ENCODE results near the gene EDARADD. TPM values are rescaled to one million over a fixed set of nuclear protein-coding genes. Genes with fewer than 3 reads are reported as not detected.

Gene EDARADD
- total RNA-seq, 4 donors from 2014 or later, result 4.6 to 9.6 (median 5.5) TPM

GRCh38 chr1:236494082-236494481, 100.0 kb downstream of the EDARADD start:
- intact Hi-C loops (cut with DNase I), result no loop called here
- no peak overlapping the region for H3K27ac ChIP-seq
- H3K36me3 ChIP-seq, result no peaks in the 10 kb centered on the region
- no peak for TF ChIP-seq CTCF (IDR thresholded peaks at IDR 0.05)
- no peak for TF ChIP-seq POLR2A (IDR thresholded peaks at IDR 0.05)
- DNase-seq, result no peak
- WGBS, 2 donors, result 94% methylated on average over 9 to 11 of the region's 11 CpGs
- H3K9me3 ChIP-seq, result no peaks in the 10 kb centered on the region
- H3K4me1 ChIP-seq, result peaks cover 0 to 9% (median 0%) of the 10 kb centered on the region in 3 donors
- H3K4me3 ChIP-seq, result no peak overlapping the region
- peaks cover 0 to 12% (median 0%) of the 10 kb centered on the region in 4 donors for H3K27me3 ChIP-seq

DNA sequence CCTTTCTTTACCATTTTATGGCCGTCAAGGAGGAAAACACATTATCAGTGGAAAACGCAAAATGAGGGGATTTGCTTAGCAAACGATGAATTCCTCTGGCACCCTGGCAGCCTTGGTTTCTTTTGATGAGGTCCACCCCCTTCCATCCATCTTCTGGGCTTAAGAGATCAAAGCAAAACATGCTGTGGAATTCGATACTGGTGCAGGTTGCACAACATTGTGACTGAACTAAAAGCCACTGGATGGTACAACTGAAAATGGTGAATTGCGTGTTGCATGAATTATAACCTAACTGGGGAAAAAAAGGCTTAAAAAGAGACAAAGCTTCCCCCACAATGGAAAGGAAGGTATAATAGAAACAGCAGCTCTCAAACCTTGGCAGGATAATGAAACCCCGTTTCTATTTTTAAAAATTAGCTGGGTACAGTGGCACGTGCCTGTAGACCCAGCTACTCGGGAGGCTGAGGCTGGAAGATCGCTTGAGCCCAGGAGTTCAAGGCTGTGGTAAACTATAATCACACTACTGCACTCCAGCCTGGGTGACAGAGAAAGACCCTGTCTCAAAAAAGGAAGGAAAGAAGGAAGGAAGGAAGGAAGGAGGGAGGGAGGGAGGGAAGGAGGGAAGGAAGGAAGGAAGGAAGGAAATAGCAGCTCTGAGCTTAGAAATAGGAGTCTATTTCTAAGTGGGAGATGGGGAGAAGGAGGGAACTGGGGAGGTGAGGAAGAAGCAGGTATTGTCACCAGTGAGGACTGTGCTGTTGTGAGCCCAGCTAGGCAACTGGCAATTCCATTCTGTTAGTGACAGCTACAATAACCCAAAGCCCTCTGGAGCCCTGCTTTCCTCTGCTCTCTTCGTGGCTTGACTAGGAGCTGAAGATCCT, 100.7 kb downstream of the EDARADD start:
- Histone ChIP-seq H3K36me3 (no peaks in the 10 kb centered on the region), H3K9me3 (no peaks in the 10 kb centered on the region), H3K4me1 (peaks cover 0 to 6% (median 0%) of the 10 kb centered on the region in 3 donors), H3K4me3 (no peak overlapping the region), H3K27ac (no peak overlapping the region), H3K27me3 (peaks cover 0 to 12% (median 0%) of the 10 kb centered on the region in 4 donors)
- 20 to 29% methylated on average over 10 of the region's 10 CpGs for WGBS, 2 donors
- TF ChIP-seq POLR2A (IDR thresholded peaks at IDR 0.05) (no peak), CTCF (IDR thresholded peaks at IDR 0.05) (no peak)
- no peak for DNase-seq
- intact Hi-C loops (cut with DNase I), result no loop called here

GRCh38 chr1:236495467-236496112, 101.5 kb downstream of the EDARADD start:
- H3K27ac ChIP-seq, result no peak overlapping the region
- DNase-seq, result no peak
- peaks cover 0 to 12% (median 0%) of the 10 kb centered on the region in 4 donors for H3K27me3 ChIP-seq
- H3K36me3 ChIP-seq, result no peaks in the 10 kb centered on the region
- no peaks in the 10 kb centered on the region for H3K9me3 ChIP-seq
- H3K4me3 ChIP-seq, result no peak overlapping the region
- intact Hi-C loops (cut with DNase I), result no loop called here
- WGBS, 2 donors, result 51 to 70% methylated on average over 7 to 8 of the region's 11 CpGs
- no peak for TF ChIP-seq POLR2A (IDR thresholded peaks at IDR 0.05)
- no peaks in the 10 kb centered on the region for H3K4me1 ChIP-seq

DNA sequence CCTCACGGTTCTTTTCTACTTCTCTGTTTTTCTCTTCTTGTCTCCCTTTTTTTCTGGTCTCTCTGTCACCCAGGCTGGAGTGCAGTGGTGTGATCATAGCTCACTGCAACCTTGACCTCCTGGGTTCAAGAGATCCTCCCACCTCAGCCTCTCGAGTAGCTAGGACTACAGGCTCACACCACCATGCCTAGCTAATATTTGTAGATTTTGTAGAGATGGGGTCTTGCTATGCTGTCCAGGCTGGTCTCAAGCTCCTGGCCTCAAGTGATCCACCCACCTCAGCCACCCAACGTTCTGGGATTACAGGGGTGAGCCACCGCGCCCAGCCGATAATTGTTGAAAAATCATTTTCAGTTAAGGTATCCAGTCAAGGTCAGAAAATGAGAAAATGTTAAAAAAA, 103.8 kb downstream of the EDARADD start:
- H3K4me1 ChIP-seq, result peaks cover 0 to 6% (median 0%) of the 10 kb centered on the region in 3 donors
- no peaks in the 10 kb centered on the region for H3K36me3 ChIP-seq
- DNase-seq, result no peak
- WGBS, 2 donors, result 72 to 84% methylated on average over 3 to 5 of the region's 6 CpGs
- no peaks in the 10 kb centered on the region for H3K9me3 ChIP-seq
- no peak overlapping the region for H3K4me3 ChIP-seq
- no peak for TF ChIP-seq POLR2A (IDR thresholded peaks at IDR 0.05)
- no peak for TF ChIP-seq CTCF (IDR thresholded peaks at IDR 0.05)
- no peak overlapping the region for H3K27ac ChIP-seq
- intact Hi-C loops (cut with DNase I), result no loop called here
- H3K27me3 ChIP-seq, result peaks cover 0 to 12% (median 0%) of the 10 kb centered on the region in 4 donors

- no peaks in the 10 kb centered on the region for H3K36me3 ChIP-seq
- WGBS, 2 donors, result 71 to 83% methylated on average over 5 to 6 of the region's 6 CpGs
- H3K4me3 ChIP-seq, result no peak overlapping the region
- H3K27ac ChIP-seq, result no peak overlapping the region
- peaks cover 0 to 12% (median 0%) of the 10 kb centered on the region in 3 donors for H3K4me1 ChIP-seq
- intact Hi-C loops (cut with DNase I), result no loop called here
- TF ChIP-seq CTCF (IDR thresholded peaks at IDR 0.05), result no peak
- no peak for DNase-seq
- H3K27me3 ChIP-seq, result peaks cover 0 to 2% (median 0%) of the 10 kb centered on the region in 4 donors
- no peaks in the 10 kb centered on the region for H3K9me3 ChIP-seq
These were observed 107.0 kb downstream of the EDARADD start for GRCh38 chr1:236501093-236501492.
